Left colon (tissue), 2 donors: Measurements from ENCODE around the gene GDF3. TPM values are rescaled to one million over a fixed set of nuclear protein-coding genes. Genes with fewer than 3 reads are reported as not detected.
"Not testable (repeated sequence)": the region's sequence is repeated elsewhere in the genome, so short reads cannot be mapped to it uniquely, and the experiment has no call there.

Source experiments
- ATAC-seq: fragments of 200-7000 bp; cut with Tn5 transposase; one replicate; pipeline ENCODE4 v1.9.1; 2020; ENCODE audit warnings: mild to moderate bottlenecking, moderate library complexity
- DNase-seq, 2 donors: peaks; one replicate each; pipeline ENCODE4 v3.0.0-alpha.2; 2020
- intact Hi-C, 2 donors: fragments of 100-400 bp; cut with DNase I in 1 of 2; cut with micrococcal nuclease in 1 of 2; formaldehyde crosslinking; loops; one replicate each; pipeline versions ENCODE4 v1.11.2 to v1.14.0; 2022; cut with DNase I, micrococcal nuclease
- long read RNA-seq: library from polyadenylated mRNA; unstranded; transcript quantifications from one replicate; pipeline ENCODE4 v2.0.0, GENCODE V29; 2021
- total RNA-seq, 2 donors: library from RNA; stranded (reverse); fragmentation: NEBNext Ultra II Directional; extraction: Animal tissue kit (Norgen Biotek cat#: 25700); gene quantifications; one replicate each; pipeline ENCODE4 v1.2.1, GENCODE V29; 2021
- donor health status: DM: no; HTN: no; CAD: no.
- donor health status: DM: yes; HTN: yes; CAD: no.

GDF3 gene
- not detected for total RNA-seq
- long read RNA-seq: 0 reads

DNA sequence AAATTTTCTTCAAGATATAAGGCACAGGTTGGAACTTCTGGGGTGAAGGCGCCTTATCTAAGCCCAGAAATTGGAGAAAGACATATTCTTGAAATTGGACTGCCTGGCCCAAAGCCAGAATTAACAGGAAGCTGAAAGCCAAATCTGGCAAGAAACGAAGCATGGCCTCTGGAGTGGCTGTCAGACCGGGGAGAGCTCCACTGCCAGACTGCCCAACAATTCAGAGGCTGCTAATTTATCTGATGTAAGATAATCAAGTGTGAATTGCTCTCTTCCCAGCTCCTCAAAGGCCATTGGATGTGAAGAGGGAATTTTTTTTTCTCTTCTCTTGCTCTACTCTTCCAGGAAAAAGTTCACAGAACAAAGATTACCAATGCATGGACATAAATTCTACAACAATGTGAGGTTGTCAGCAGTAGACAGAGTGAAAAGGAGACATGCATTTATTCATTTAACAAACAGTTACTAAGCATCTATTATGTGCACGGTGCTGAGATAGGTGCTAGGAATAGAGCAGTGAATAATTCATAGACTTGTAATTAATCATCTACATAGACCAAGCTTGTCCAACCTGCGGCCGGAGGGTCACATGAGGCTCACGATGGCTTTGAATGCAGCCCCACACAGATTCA lies at the start of gene GDF3:
Gene GDF3 (minus strand): TSS at position 210 of the 632 bp plus-strand sequence. CDS start 47 bp downstream, at position 163.
- DNase-seq (no peak), ATAC-seq (no peak)
- intact Hi-C loops: no loop called here

DNA sequence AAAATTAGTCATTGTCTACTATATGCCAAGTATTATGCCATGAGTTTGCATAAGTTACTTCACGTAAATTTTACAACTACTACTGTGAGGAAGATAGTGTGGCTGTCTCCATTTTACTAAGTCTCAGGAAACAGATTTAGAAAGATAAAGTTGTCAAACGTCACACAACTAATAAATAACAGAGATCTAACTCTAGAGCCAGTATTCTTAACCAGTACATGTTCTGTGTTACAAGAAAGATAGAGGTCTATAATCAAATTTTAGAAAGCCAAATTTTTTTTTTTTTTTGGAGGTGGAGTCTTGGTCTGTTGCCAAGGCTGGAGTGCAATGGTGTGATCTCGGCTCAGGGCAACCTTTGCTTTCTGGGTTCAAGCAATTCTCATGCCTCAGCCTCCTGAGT lies 37.4 kb upstream of the GDF3 start:
- ATAC-seq (no peak), DNase-seq (no peak)
- intact Hi-C loops: no loop called here

DNA sequence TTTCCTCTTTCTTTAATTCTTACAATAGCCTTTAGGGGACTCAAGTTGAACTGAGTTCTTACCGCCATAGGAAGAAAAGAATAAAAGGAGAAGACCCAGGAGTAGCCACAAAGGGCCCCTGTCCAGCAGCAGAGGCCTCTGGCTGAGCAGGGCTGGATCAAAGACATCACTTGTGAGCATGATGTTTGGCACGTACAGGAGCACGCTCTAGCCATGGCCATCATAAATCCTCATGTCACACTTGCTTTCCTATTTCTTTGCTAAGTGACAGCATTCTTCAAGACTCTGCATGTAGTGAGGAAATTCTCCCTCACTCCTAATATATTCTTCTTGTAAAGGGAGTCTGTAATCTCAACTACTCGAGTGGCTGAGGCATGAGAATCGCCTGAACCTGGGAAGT lies 35.9 kb upstream of the GDF3 start:
- intact Hi-C loops: no loop called here
- ATAC-seq (no peak), DNase-seq (no peak)

DNA sequence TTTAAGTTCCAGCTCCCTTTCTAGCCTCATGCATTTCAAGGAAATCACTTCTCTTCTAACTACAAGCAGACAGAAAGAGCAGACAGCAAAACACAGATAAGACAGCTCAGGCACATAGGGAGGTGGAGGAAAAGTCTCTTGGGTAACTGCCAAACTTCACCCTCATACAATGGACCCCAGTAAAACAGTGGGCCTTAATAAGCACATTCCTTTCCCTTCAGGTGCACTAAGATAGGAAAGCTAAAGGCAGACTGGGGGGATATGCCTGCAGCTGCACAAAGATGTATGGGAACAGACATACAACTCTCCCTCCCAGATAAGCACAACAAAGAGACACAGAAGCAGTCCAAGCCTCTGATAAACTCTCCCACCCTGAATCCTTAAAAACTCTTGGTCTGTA lies 35.4 kb upstream of the GDF3 start:
- DNase-seq, intact Hi-C loops, ATAC-seq: not testable (repeated sequence)

DNA sequence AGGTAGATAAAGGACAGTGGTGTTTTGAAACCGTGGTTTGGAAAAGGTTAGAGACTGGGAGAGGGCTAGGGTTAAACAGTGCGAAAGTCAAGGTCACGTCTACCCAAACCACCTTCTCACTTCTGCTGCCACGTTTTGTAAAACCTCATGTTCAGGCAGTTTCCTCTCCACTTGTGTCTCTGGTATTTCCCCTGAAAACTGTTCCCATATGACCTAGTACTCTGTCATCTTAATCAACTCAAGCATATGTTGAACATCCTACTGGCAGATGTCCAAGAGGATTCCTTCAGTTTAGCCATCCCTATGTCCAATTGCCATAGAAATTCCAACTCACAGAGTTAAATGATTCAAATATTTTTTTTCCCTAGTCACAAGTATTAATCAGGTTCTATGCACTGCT lies 34.2 kb upstream of the GDF3 start:
- intact Hi-C loops: no loop called here
- DNase-seq (no peak), ATAC-seq (no peak)

DNA sequence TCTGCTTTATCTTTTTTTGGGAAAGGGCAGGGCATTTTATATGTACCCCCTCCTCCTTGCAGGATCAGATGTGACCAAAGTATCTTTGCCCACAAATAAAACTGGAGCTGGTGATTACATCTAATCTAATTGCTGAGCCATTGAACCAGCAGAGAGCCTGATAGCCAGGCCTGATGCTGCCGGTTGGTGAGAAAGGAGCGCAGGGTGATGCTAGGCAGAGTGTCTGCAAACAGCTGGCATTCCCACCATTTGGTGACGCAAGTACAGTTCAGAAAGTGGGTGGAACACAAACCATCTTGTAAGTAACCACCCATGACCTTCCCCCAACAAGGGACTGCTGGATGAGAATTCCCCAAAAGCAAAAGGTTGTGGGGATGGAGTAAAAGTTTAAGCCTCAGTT lies 28.4 kb upstream of the GDF3 start:
- DNase-seq (no peak), ATAC-seq (no peak)
- intact Hi-C loops: no loop called here

DNA sequence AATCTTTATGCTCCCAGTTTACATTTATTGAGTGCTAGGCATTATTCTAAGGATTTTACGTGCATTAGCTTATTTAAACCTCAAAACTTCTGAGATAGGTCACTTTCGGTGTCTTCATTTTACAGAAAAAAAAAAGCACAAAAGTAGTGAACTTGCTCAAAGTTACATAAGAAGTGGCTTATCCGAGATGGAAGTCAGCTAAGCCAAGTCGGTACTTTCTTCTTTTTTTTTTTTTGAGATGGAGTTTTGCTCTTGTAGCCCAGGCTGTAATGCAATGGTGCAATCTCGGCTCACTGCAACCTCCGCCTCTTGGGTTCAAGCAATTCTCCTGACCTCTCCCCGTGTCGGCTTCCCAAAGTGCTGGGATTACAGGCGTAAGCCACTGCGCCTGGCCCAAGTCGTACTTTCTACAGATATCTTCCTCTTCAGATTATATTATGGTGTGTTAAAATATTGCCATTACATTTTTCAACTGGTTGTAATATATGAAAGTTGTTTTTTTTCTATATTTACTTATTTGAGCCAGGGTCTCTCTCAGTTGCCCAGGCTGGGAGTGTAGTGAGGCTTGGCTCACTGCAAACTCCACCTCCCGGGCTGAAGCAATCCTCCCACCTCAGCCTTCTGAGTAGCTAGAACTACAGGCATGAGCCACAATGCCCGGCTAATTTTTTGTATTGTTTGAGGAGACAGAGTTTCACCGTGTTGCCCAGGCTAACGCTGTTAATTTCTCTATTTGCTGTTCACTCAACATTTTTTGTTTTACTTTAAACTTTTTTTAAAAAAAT lies 24.6 kb upstream of the GDF3 start:
- no peak for ATAC-seq

DNA sequence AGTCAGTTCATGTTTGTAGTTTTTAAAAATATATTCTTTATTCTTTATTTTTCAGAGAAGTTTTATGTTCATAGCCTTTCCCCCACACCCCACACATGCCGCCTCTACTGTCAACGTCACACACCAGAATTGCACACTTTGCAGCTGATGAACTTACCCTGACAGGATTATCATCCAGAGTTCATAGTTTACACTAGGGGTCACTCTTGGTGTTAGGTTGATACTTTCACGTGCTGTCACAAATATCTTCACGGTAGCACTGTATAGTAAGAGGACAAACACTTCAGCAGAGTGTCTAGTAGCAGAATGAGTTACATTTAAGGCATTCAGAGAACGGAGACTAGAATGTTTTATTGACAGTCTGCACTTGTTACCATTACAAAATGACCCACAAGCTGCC lies 20.8 kb upstream of the GDF3 start:
- no peak for DNase-seq
- ATAC-seq: no peak

More for the DNA sequence above, 24.6 kb upstream of the GDF3 start:
- intact Hi-C loops: no loop called here
- DNase-seq: no peak

DNA sequence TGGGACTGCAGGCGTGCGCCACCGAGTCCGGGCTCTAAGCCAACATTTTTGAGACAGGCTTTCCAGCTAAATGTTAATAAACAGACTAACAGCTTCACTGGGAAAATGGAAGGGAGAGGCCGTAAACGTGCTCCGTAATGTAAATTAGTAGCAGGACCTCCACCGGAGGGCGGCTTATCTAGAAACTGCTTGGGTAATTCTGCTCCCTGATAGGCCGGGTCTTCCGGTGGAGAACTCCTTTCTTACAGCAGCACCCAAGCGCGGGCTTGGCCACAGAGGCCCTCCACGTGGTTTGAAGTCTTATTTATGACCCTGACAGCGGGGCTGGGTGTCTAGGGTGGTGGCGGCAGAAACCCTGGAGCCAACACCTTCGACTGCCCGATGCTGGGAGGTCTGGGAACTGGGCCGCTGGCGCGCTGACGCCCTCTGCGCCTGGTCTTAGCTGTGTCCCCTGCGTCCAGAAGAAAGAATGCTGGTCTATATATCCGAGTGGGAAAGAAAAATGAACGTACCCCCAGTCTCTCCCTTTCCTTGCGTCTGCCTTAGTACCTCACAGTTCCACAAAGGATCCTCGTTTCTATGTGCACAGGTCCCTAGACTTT lies 17.4 kb upstream of the GDF3 start:
- ATAC-seq: no peak
- DNase-seq: no peak
- intact Hi-C loops: no loop called here

More for the DNA sequence above, 20.8 kb upstream of the GDF3 start:
- intact Hi-C loops: no loop called here

DNA sequence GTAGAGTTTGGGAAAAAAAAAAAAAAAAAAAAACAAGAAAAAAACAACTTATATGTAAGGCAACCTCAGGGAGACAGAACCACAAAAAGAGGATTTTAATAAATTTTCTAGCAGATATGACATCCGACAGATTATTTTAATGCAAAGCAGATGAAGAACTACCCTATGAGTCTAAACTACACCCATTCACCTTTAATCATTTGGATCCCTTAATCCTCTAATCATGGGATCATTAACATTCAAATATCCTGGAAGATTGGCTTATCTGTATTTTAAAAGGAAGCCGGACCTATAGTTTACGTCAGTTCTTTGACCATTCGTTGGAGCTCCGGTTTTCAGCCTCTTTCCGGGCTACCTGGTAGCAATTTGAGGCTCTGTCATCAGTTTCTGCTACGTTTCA lies 15.6 kb upstream of the GDF3 start, which contains the start of gene DPPA3:
Gene DPPA3 (plus strand): TSS at position 301 of the 400 bp plus-strand sequence. CDS start 138 bp downstream, outside the sequence.
- no peak for ATAC-seq
- intact Hi-C loops: no loop called here
- DNase-seq: no peak

DNA sequence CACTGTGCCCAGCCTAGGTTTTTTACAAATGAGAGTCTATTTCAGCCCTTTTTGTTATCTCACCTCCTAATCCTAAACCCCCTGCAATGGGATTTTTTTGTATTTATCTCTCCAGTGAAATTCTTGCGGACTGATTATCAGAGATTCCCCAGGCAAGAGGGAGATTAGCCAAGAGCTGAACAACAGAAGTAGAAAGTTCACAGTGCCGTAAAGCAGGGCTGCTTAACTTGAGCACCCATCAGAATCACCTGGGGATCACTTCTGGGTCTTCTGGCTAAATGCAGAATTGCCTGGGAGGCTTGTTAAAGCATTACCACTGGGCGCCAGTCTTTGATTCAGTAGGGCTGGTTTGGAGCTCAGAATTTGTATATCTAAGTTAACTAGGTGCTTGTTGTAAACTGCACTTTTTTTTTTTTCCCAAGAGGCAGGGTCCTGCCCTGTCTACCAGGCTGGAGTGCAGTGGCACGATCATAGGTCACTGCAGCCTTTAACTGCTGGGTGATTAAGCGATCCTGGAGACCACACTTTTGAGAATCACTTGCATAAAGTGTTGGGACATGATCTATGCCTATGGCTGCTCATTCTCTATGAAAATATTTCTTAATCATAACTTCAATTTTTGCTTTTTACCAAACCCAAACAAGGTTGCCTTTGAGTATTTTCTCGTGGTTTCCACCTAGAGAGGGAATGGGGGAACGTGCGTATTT lies 14.5 kb upstream of the GDF3 start:
- intact Hi-C loops: no loop called here
- no peak for ATAC-seq
- no peak for DNase-seq

DNA sequence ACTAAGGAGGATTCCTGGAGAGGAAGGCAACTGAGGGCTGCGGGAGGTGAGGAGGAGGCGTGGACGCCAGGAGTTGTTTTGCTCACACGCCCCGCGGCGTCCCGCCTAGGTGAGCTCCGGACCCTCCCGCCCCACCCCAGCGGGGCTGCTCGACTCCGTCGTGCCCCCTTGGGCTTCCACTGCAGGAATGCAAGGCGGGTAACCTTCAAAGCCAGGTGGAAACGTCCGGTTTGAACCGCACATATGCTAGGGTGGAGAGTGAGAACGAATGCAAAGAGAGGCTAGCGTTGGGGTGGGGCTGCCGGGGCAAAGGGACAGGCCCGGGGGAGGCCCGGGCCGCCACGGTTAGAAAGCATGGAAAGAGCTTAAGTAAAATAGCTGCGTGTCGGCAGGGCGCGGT lies 10.3 kb upstream of the GDF3 start:
- ATAC-seq (no peak), DNase-seq (no peak)
- intact Hi-C loops: no loop called here

DNA sequence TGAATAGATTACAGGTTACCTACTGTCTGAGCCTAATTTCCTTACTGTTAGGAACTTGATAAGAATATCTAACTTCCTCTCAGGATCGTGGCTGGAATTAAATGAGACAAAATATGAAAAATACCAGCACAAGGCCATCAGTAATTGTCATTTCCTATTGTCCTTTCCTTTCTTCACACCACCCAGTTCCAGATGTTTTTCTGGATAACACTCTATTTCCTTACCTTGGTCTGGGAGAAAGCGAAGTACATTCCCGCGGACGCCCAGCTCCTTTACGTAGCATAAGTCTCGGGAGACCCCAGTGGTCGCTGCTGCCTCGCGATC lies 376 bp downstream of the GDF3 start:
- ATAC-seq (no peak), DNase-seq (no peak)
- intact Hi-C loops: no loop called here

DNA sequence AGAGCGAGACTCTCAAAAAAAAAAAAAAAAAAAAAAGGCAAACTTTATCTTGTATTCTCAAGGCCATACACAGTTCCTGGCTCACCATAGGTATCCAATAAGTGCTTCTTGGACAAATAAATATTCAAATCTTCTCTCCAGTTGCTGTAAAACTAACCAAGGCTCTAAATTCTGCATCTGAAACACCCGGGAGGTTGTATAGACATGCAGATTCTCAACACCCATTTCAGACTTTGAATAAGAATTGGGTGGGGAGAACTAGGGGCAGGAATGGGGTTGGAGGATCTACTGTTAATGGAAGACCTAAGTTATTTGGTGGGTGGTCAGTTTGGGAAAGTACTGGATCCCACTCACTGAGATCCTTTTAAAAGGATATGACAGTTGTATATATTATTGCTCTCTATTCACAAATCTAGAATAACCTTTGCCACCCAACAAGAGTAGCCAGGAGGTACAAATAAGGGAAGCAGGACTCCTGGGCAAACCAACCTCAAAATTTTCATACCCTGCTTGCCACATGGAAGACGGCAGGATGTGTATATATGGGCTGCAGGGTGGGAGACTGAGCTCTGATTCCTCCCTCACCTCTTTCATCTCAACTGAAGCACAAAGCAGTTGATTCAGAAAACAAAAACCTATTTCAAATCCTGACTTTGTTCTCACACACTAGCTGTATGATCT lies 879 bp downstream of the GDF3 start:
- intact Hi-C loops: no loop called here
- DNase-seq: no peak

DNA sequence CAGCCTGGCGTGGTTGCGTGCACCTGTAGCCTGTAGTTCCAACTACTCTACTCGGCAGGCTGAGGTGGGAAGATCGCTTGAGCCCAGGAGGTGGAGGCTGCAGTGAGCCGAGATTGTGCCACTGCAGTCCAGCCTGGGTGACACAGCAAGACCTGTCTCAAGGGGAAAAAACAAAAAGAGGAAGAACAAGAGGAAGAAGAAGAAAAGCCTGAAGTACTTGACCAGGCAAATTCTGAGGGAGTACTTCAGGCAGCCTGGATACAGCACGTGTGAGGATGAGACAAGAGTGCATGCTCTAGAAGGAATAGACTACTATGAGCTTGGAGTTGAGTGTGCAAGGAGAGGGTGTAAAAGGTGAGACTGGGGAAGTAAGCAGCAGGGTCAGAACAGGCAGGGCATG lies 1.8 kb downstream of the GDF3 start:
- intact Hi-C loops: no loop called here
- ATAC-seq (no peak), DNase-seq (no peak)

More for the DNA sequence above, 879 bp downstream of the GDF3 start:
- no peak for ATAC-seq

DNA sequence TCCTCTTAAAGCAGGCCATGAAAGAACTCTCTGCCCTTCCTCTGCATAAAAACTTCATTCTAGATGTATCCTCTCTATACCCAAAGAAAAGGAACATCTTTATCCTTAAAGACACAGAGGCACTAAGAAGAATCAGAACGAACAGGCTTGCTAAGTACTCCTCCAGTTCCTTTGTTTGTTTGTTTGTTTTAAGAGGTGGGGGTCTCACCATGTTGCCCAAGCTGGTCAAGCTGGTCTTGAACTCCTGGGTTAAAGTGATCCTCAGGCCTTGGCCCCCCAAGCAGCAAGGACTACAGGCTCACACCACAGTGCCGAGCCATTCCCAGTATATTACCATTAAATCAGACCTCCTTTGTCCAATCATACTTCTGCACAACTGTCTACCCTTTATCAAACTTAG lies 14.0 kb downstream of the GDF3 start:
- intact Hi-C loops: no loop called here
- DNase-seq (no peak), ATAC-seq (no peak)

DNA sequence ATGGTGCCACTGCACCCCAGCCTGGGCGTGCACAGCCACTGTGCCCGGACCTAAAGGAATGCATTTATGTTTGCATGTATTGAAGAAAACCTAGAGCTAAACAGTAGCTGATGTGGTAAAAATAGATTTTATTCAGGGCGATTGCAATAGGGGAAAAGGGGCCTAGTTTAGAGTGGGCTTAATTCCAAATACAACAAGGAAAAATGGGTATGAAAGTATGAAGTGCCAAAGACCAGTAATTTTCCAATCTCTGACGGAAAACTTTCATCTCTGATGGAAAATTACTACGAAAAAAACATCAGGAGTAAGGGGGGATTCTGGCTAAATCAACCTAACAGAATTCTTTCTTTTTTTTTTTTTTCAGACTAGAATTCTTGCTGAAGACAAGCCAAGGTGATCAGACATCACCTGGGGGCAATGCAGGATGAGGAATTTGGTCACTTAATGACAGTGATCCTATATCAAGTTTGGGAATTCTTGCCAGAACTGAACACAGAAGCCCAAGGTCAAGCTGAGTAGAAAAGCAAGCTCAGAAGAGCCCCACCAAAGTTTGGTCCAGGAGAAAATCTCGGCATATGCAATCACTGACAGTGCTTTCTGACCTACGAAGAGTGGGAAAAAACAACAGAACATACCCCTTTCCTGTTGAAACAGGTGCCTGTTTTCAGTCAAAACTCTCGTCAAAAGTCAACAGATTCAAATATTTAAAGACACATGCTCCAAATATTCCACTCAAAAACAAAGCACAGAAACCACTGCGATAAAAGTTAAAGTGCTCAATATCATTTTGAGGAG lies 16.1 kb downstream of the GDF3 start:
- DNase-seq (no peak), ATAC-seq (no peak)
- intact Hi-C loops: no loop called here

DNA sequence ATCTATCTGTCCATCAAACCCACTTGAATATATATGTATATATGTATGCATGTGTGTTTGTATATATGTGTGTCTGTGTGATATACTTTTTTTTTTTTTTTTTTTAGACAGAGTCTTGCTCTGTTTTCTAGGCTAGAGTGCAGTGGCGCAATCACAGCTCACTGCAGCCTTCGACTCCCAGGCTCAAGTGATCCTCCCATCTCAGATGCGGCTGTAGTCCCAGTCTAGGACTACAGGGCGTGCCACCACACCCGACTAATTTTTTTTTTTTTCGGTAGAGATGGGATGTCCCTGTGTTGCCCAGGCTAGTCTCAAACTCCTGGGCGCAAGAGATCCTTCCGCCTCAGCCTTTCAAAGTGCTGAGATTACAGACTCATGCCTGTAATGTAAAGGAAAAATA lies 16.8 kb downstream of the GDF3 start:
- no peak for DNase-seq
- no peak for ATAC-seq
- intact Hi-C loops: no loop called here
